Activated CD4-positive, alpha-beta T cell treated with anti-CD3 and anti-CD28 coated beads, Interleukin-2, Interleukin-4, amounts not matched to agents 100 ng/mL and 50 ng/mL, durations not matched to agents 16 hours and 8 hours (primary cell): ENCODE data around the gene RNF7.
A peak's percentile ranks its signal among the peaks of the same experiment; 100 is the strongest.
"Not testable (repeated sequence)": the region's sequence is repeated elsewhere in the genome, so short reads cannot be mapped to it uniquely, and the experiment has no call there.

Source experiments
- DNase-seq: peaks from one replicate; pipeline ENCODE4 v3.0.0-alpha.2; 2020; ENCODE audit warnings: low spot score

RNF7 gene

GRCh38 chr3:141735770-141736465, 2.2 kb upstream of the RNF7 start:
- DNase-seq, result no peak

DNA sequence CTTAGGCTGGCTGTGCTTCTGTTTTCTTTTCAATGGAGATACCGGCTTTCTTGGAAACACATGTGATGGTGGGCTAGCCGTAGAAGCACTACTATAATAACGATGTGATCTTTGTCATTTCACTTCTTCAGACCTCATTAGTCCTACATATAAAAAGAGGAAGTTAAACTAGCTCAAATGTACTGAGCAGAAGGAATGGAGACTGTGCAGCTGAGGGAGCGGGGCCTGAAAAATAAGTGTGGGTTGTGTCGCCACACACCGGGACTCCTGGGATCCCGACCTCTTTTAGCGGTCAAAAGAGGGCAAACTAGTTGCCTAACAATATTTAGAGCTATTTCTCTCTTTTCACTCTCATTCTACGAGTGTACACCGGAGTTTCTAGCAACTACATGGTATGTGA, 1.0 kb upstream of the RNF7 start:
- DNase-seq, result no peak

- DNase-seq, result no peak
Measured at GRCh38 chr3:141737678-141738021, 448 bp upstream of the RNF7 start.

DNA sequence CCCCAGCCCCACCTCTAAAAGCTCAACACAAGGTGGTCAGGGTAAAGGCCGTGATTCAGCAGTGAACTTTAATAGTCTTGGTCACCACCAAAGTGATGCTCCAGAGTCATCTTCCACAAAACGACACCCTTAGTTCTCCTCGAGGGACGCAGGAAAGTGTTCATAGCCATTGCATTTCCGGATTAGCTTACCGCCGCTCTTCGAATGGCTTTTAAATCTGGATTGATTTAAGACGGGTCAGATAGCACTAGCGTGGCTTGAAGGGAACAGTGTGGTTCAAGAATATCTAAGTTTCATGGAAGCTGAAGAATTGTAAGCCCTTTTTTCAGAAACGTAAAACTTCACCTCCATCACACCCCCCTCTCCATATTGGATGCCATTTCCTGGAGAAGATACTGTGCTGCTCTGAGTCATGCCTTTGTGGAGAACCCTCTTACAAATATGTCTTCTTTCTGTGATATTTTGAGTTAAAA, 829 bp downstream of the RNF7 start:
- peak; percentile 45 for DNase-seq

- no peak for DNase-seq
Measured at GRCh38 chr3:141739731-141740130, 1.6 kb downstream of the RNF7 start.

DNA sequence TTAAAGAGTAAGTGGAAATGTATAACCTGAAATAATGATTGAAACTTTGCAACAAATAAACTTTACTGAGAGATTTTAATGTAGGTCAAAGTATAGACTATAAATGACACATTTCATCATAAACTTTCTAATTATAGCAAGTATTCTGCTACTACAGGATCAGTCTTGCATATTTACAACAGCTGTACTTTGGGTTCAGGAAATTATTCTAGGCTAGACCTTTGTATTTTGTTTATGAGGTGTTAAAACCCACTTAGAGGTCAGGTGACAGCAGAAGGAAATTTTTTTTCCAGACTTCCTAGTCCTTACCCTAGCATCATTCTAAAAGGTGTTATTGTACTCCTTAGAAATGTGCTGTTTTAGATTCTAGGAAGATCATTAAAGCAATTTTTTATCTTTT, 2.3 kb downstream of the RNF7 start:
- no peak for DNase-seq

DNA sequence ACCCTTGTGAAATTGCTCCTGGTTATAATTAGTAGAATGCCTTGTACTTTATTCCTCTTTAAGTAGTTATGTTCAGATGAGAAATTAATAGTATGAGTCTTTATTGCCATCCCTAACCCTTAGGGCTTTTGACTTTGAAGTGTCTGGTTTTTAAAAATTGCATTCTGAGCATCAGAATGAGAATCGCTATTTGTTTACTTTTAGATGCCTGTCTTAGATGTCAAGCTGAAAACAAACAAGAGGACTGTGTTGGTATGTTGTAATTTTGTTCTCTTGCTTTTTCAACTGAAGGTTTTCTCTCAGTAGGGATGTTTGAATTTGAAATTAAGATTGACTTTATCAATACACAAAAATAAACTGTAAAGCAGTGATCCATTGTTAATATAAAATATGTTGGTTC, 5.2 kb downstream of the RNF7 start:
- DNase-seq, result no peak

GRCh38 chr3:141746962-141747361, 8.9 kb downstream of the RNF7 start:
- DNase-seq, result no peak

DNA sequence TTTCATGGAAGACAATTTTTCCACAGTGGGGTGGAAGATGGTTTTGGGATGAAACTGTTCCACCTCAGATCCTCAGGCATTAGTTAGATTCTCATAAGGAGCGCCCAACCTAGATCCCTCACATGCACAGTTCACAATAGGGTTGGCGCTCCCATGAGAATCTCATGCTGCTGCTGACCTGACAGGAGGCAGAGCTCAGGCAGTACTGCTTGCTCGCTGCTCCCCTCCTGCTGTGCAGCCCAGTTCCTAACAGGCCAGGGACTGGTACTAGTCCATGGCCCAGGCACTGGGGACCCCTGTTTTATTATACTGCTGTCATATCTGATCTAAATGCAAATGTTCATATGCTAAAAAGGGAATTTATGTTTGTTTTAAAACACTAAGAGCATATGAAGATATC, 15.3 kb downstream of the RNF7 start:
- no peak for DNase-seq

DNA sequence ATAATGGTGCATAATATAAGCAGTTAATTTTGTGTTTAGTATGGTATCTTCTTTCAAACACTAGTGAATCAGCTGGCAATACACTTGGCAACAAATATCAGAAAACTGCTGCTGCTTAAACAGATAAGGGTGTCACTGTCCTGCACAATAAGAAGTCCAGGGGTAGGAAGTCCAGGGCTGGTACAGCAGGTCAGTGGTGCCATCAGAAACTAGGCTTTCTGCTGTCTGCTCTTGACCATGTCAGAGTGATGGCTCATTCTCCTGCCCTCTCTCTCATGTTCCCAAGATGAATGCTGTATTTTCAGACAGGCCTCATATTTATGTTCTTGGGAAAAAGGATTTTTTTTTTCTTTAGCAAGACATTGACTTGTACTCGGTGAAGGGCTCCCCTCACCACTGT, 15.9 kb downstream of the RNF7 start:
- DNase-seq, result no peak

DNA sequence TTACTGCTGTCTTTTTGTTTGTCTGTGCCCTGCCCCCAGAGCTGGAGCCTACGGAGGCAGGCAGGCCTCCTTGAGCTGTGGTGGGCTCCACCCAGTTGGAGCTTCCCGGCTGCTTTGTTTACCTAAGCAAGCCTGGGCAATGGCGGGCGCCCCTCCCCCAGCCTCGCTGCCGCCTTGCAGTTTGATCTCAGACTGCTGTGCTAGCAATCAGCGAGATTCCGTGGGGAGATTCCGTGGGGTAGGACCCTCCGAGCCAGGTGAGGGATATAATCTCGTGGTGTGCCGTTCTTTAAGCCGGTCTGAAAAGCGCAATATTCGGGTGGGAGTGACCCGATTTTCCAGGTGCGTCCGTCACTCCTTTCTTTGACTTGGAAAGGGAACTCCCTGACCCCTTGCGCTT, 24.5 kb downstream of the RNF7 start:
- not testable (repeated sequence) for DNase-seq

DNA sequence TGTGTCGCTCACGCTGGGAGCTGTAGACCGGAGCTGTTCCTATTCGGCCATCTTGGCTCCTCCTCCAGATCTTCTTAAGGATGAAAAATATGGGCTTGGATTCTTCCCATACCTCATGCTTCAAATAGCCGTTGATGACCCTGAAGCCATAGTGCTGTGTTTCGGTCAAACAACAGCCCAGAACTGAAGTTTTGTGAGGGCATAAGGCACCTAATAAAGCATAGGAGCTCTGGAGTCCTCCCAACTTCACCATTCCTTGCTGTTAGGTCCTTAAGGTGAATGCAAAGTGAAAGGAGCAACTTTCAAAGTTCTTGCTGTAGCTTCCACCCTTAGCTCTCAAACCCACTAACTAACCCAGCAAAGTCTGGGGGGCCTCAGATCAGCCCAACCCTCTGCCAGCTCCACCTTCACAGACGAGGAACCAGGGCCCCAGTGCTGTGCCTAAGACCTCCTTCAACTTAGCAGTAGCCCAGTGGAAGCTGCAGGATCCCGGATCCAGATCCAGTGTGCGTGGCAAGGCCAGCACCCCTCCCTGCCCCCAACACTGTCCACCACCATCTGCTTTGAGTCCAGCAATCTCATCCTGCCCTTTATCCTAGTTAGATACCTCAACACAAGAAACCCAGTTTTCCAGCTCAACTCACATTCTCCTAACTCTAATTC, 25.1 kb downstream of the RNF7 start, which contains the start of gene GRK7:
TSS of gene GRK7 (plus strand) at position 321 of the 663 bp plus-strand sequence. CDS start 14,877 bp downstream, outside the sequence.
- no peak for DNase-seq

- no peak for DNase-seq
Measured at GRCh38 chr3:141764045-141764444, 25.9 kb downstream of the RNF7 start.

DNA sequence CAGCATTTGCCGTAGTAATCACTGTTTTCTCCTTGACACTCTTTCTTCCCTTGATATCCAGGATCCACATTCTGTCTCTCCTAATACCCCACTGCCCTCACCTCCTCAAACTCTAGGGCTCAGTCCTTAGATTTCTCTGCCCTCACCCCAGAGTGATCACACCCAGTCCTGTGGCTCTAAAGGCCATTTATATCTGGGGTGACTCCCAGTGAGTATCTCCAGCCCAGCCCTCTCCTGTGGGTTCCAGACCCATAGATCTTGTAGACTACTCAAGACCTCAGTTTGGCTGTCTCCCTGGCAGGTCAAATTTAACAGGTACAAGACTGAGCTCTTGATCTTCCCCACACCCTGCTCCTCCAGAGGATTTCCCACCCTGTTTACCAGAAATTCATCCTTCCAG, 26.4 kb downstream of the RNF7 start:
- DNase-seq, result no peak

GRCh38 chr3:141764986-141765385, 26.9 kb downstream of the RNF7 start:
- no peak for DNase-seq

DNA sequence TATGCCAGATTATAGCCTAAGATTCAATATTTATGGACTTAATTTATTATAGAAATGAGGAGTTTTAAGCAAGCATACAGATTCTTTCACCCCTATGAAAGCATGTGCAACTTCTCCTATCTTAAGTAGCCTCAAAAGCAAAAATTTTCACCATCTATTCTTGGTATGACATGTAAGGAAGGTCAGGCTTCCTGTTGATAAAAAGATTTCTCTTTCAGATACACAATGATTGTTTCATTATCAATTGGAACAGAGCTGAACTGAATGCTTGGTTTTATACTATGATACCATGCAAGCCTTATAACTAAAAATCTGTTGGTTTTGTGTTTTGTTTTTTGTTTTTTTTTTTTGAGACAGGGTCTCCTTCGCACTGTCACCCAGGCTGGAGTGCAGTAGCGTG, 29.0 kb downstream of the RNF7 start:
- peak; percentile 44 for DNase-seq

GRCh38 chr3:141769221-141769894, 31.3 kb downstream of the RNF7 start:
- DNase-seq, result no peak

DNA sequence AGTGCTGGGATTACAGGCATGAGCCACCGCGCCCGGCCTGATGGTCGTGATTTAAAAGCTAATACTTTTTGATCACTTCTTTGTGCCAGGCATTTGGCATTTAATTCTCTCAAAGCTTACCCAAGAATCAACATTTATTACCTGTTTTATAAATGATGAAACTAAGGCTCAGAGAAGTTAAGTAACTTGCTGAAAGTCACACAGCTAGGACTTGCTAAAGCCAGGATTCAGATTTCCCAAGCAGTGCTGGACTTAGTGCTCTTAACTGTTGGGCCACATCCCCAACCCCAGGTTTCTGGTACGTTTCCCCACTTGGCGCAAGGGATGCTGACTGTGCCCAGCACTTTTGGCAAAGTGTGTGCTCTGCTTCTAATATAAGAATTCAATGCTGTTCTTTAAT, 35.6 kb downstream of the RNF7 start:
- DNase-seq, result no peak

GRCh38 chr3:141776376-141776775, 38.3 kb downstream of the RNF7 start:
- no peak for DNase-seq

DNA sequence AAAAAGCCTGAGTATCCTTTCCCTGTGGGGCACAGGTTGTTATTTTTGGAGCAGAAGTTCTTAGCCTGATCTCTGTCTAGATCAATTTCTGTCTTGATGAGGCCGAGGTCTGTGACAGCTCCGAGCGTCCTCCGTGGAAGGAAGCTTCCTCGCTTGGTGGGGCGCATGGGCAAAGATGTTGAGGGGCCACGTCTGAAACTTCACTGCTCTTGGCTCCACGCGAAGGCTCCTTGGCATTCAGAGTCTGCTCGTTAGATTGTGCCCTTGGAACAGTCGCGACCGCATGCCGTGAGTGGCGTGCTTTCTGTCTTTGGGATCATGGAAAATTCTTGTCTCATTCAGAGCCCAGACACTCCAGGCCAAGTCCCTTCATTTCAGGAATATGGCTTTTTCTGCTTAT, 38.8 kb downstream of the RNF7 start:
- DNase-seq, result no peak

DNA sequence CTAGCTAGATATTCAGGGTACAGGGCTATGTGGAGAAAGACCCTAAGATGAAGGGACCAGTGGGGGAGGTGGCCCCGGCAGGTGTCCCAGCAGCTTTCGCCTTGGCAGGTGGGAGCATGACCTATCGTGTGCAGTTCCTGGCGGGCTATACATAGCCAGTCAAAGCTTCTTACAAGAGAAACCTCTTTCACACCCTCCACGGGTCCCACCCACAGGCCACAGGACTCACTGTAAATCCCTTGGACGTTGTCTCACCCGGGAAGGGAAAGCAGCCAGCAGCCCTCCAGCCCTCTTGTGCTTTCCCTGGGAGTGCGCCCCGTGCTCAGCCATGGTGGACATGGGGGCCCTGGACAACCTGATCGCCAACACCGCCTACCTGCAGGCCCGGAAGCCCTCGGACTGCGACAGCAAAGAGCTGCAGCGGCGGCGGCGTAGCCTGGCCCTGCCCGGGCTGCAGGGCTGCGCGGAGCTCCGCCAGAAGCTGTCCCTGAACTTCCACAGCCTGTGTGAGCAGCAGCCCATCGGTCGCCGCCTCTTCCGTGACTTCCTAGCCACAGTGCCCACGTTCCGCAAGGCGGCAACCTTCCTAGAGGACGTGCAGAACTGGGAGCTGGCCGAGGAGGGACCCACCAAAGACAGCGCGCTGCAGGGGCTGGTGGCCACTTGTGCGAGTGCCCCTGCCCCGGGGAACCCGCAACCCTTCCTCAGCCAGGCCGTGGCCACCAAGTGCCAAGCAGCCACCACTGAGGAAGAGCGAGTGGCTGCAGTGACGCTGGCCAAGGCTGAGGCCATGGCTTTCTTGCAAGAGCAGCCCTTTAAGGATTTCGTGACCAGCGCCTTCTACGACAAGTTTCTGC, 40.1 kb downstream of the RNF7 start:
- no peak for DNase-seq

GRCh38 chr3:141779667-141780066, 41.6 kb downstream of the RNF7 start:
- no peak for DNase-seq
